Brain microvascular endothelial cell (primary cell): ENCODE results near the gene OSMR.
"Not testable (repeated sequence)": the region's sequence is repeated elsewhere in the genome, so short reads cannot be mapped to it uniquely, and the experiment has no call there.

Experiments used
- DNase-seq: peaks from one replicate; pipeline ENCODE4 v3.0.0-alpha.2; 2020
- H3K27ac ChIP-seq: fragments of 250-450 bp; sonication (Bioruptor Pico); 2 replicates; pipeline ENCODE4 v1.5.1; 2020; ENCODE audit warnings: mild to moderate bottlenecking, moderate library complexity
- H3K27me3 ChIP-seq: fragments of 250-450 bp; sonication (Bioruptor Pico); replicated peaks from 2 replicates; pipeline ENCODE4 v1.5.1; 2020; ENCODE audit warnings: mild to moderate bottlenecking
- H3K36me3 ChIP-seq: fragments of 250-450 bp; sonication (Bioruptor Pico); replicated peaks from 2 replicates; pipeline ENCODE4 v1.5.1; 2020; ENCODE audit warnings: mild to moderate bottlenecking
- H3K4me3 ChIP-seq: 2 replicates; pipeline ENCODE4 v1.5.1; 2011; ENCODE audit warnings: low read depth, mild to moderate bottlenecking, control low read depth, low read length, moderate library complexity
- CTCF ChIP-seq: IDR thresholded peaks from 2 replicates; pipeline ENCODE4 v1.5.1; 2011; ENCODE audit warnings: low read depth, mild to moderate bottlenecking, moderate library complexity, low read length, control low read depth, inconsistent platforms; ENCODE audit errors: missing control alignments
- in situ Hi-C: cut with HindIII; loops from 2 replicates; pipeline ENCODE4 v1.10.0; 2017; ENCODE audit warnings: low sequenced_read_pairs, low pct_ligation_motif_present

Gene OSMR

DNA sequence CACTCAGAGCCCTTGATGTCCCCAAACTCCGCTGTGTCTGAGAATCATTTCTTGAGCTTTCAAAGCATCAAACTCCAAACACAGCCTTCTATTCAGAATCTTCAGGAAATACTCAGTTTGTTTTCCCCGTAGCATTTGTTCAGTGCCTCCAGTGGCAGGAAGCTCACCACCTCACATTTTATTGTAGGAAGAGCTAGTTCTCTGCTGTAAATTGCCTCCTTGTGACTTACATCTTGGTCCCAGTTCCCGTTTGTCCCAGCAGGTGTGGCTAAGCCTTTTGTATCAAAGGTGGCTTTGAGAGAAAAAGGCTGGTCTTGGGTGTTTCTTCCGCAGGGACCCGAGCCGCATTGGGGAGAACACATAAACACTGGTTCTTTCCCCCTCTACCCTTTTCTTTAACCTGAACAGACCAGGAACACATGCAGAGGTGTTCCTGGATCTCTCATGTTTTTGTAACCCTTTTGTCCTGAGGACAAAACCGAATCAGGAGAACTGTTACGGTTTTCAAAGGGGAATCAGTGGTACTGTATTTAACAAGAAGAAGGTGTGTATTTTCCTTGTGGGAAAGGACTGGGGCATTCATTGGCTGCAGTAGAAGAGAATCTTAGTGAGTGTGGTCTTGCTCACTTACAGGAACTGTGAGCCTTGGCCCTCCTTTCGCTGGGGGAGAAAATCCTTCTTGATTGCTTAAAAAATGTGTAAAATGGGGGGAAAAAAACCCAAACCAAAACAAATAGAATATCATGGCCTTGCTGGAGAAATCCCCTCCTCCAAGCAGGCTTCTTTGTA lies 1.9 kb downstream of the OSMR start:
- Histone ChIP-seq H3K4me3 (peak overlapping the region; percentile 88), H3K27ac (no peak overlapping the region)

DNA sequence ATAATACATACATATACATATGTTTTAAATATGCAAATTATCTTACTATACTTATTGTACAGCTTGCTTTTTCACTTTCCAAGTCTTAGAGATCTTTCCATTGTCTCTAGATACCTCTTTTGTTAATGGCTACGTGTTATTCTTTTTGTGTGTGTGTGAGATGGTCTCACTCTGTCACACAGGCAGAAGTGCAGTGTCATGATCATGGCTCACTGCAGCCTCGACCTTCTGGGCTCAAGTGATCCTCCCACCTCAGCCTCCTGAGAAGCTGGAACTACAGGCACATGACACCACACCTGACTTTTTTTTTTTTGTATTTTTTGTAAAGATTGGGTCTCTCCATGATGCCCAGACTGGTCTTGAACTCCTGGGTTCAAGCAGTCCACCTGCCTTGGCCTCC lies 2.8 kb downstream of the OSMR start:
- no peak for TF ChIP-seq CTCF
- Histone ChIP-seq H3K36me3 (no peaks in the 10 kb centered on the region), H3K4me3 (no peak overlapping the region), H3K27ac (no peak overlapping the region), H3K27me3 (no peaks in the 10 kb centered on the region)
- no peak for DNase-seq
- in situ Hi-C loops: no loop called here

More for the DNA sequence above, 1.9 kb downstream of the OSMR start:
- in situ Hi-C loops: no loop called here
- DNase-seq: no peak
- H3K27me3 ChIP-seq: no peaks in the 10 kb centered on the region
- no peaks in the 10 kb centered on the region for H3K36me3 ChIP-seq
- peak; percentile 18 for TF ChIP-seq CTCF

DNA sequence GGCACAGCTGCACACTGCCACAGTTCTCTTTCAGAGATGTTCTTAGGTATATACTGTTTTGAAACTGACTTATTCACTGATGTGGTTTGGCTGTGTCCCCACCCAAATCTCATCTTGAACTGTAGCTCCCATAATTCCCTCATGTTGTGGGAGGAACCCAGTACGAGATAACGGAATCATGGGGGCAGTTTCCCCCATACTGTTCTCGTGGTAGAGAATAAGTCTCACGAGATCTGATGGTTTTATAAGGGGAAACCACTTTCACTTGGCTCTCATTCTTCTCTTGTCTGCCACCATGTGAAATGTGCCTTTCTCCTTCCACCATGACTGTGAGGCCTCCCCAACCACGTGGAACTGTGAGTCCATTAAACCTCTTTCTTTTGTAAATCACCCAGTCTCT lies 5.8 kb downstream of the OSMR start:
- DNase-seq, in situ Hi-C loops: not testable (repeated sequence)

GRCh38 chr5:38853753-38854470 lies 8.1 kb downstream of the OSMR start:
- no peak for TF ChIP-seq CTCF
- H3K27me3 ChIP-seq: no peaks in the 10 kb centered on the region
- in situ Hi-C loops: no loop called here
- H3K4me3 ChIP-seq: no peak overlapping the region
- no peaks in the 10 kb centered on the region for H3K36me3 ChIP-seq
- peak; percentile 90 for DNase-seq
- peak overlapping the region; percentile 51 for H3K27ac ChIP-seq

More for the DNA sequence above, 5.8 kb downstream of the OSMR start:
- not testable (repeated sequence) for H3K4me3 ChIP-seq, H3K27me3 ChIP-seq, H3K36me3 ChIP-seq, H3K27ac ChIP-seq

- no peak for DNase-seq
- Histone ChIP-seq H3K4me3 (no peak overlapping the region), H3K27me3 (no peaks in the 10 kb centered on the region), H3K27ac (peak overlapping the region; percentile 23), H3K36me3 (no peaks in the 10 kb centered on the region)
- in situ Hi-C loops: no loop called here
- no peak for TF ChIP-seq CTCF
These were observed 9.1 kb downstream of the OSMR start for GRCh38 chr5:38854907-38855306.

GRCh38 chr5:38856660-38857059 lies 10.8 kb downstream of the OSMR start:
- H3K4me3 ChIP-seq: no peak overlapping the region
- no peaks in the 10 kb centered on the region for H3K36me3 ChIP-seq
- no peak overlapping the region for H3K27ac ChIP-seq
- no peak for TF ChIP-seq CTCF
- no peaks in the 10 kb centered on the region for H3K27me3 ChIP-seq
- in situ Hi-C loops: no loop called here
- DNase-seq: no peak
